Activated CD8-positive, alpha-beta T cell treated with anti-CD3 and anti-CD28 coated beads for 36 hours (primary cell): ENCODE measurements around the gene HAUS5. TPM values are rescaled to one million over a fixed set of nuclear protein-coding genes. Genes with fewer than 3 reads are reported as not detected.
A peak's percentile ranks its signal among the peaks of the same experiment; 100 is the strongest.

Experiments
- ATAC-seq: fragments of 200-7000 bp; cut with Tn5 transposase; one replicate; pipeline ENCODE4 v1.10.0; 2021; ENCODE audit warnings: mild to moderate bottlenecking, moderate library complexity
- CTCF ChIA-PET: fragments of 350-600 bp; sonication (Branson Sonifier 250); formaldehyde crosslinking; loops from one replicate; lab custom pipeline; 2021; ENCODE audit warnings: antibody characterized with exemption; lab: Charles Lee
- POLR2A ChIA-PET: fragments of 350-600 bp; sonication (Branson Sonifier 250); formaldehyde crosslinking; loops from one replicate; lab custom pipeline; 2021; ENCODE audit warnings: antibody characterized with exemption; lab: Charles Lee
- DNase-seq: peaks from one replicate; pipeline ENCODE4 v3.0.0-alpha.2; 2020
- H3K27ac Mint-ChIP-seq: one replicate; pipeline ENCODE4 v1.8.0; 2021; ENCODE audit warnings: mild to moderate bottlenecking, mixed read lengths
- H3K27me3 Mint-ChIP-seq: one replicate; pipeline ENCODE4 v1.8.0; 2021; ENCODE audit warnings: mixed read lengths
- H3K36me3 Mint-ChIP-seq: one replicate; pipeline ENCODE4 v1.8.0; 2021; ENCODE audit warnings: low read depth, mixed read lengths
- H3K4me1 Mint-ChIP-seq: one replicate; pipeline ENCODE4 v1.8.0; 2021; ENCODE audit warnings: low read depth, mixed read lengths
- H3K4me3 Mint-ChIP-seq: one replicate; pipeline ENCODE4 v1.8.0; 2021; ENCODE audit warnings: mild to moderate bottlenecking, moderate library complexity, mixed read lengths
- H3K9me3 Mint-ChIP-seq: one replicate; pipeline ENCODE4 v1.8.0; 2021; ENCODE audit warnings: mixed read lengths
- intact Hi-C: fragments of 100-400 bp; cut with micrococcal nuclease; formaldehyde crosslinking; loops from one replicate; pipeline ENCODE4 v1.10.0; 2022
- total RNA-seq, 2 experiments: library from RNA; stranded (reverse); gene quantifications; one replicate each; pipeline ENCODE4 v1.2.3, GENCODE V29; 2021
- TF ChIP-seq, protein P1 (sequence below): fragments of 200-600 bp; IDR thresholded peaks from one replicate; pipeline ENCODE4 v1.8.0; 2022; ENCODE audit warnings: antibody characterized with exemption, mild to moderate bottlenecking

HAUS5 gene
- total RNA-seq, 2 experiments from 2014 or later = 38.3 to 40.0 TPM

GRCh38 chr19:35623327-35624010, 10.9 kb downstream of the HAUS5 start:
- no peak overlapping the region for H3K27ac Mint-ChIP-seq
- no peaks in the 10 kb centered on the region for H3K27me3 Mint-ChIP-seq
- H3K36me3 Mint-ChIP-seq = peaks cover 10% of the 10 kb centered on the region
- no peak overlapping the region for H3K4me3 Mint-ChIP-seq
- ATAC-seq = no peak
- ChIA-PET POLR2A (interaction anchor here (1.0 to 2.5 kb wide), 5 partner anchors 11 to 276 kb away, joined by 3 to 11 read pairs (median 4); partner anchors contain the start of genes COX6B1, ETV2, FFAR1 and HAUS5), CTCF (interaction anchor here (0.8 kb wide), 1 partner anchor 16 kb away, joined by 3 read pairs; no protein-coding TSS in a partner anchor)
- no peak for DNase-seq
- peaks cover 4% of the 10 kb centered on the region for H3K4me1 Mint-ChIP-seq
- no peaks in the 10 kb centered on the region for H3K9me3 Mint-ChIP-seq
- TF ChIP-seq, protein P1, sequence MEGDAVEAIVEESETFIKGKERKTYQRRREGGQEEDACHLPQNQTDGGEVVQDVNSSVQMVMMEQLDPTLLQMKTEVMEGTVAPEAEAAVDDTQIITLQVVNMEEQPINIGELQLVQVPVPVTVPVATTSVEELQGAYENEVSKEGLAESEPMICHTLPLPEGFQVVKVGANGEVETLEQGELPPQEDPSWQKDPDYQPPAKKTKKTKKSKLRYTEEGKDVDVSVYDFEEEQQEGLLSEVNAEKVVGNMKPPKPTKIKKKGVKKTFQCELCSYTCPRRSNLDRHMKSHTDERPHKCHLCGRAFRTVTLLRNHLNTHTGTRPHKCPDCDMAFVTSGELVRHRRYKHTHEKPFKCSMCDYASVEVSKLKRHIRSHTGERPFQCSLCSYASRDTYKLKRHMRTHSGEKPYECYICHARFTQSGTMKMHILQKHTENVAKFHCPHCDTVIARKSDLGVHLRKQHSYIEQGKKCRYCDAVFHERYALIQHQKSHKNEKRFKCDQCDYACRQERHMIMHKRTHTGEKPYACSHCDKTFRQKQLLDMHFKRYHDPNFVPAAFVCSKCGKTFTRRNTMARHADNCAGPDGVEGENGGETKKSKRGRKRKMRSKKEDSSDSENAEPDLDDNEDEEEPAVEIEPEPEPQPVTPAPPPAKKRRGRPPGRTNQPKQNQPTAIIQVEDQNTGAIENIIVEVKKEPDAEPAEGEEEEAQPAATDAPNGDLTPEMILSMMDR = no peak
- intact Hi-C loops = no loop called here

DNA sequence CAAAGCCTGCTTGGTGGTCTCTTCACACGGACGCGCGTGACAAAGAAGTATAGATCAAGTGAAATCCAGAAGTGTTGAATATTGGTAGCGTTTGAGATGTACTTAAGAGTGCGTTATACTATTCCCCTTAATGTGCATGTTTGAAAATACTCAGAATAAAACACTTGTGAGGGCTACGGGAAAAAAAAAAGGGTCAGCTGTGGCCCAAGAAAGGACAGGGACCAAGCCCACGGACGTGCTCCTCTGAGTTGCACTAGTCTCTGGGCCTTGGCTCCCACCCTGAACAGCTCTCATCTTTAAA, 15.7 kb downstream of the HAUS5 start:
- ATAC-seq (peak; percentile 26), DNase-seq (no peak)
- POLR2A ChIA-PET = interaction anchor here (1.0 to 1.2 kb wide), 3 partner anchors 15 to 37 kb away, joined by 3 read pairs; no protein-coding TSS in a partner anchor
- peak overlapping the region; percentile 89 for H3K27ac Mint-ChIP-seq
- H3K4me1 Mint-ChIP-seq = peaks cover 16% of the 10 kb centered on the region
- peaks cover 32% of the 10 kb centered on the region for H3K36me3 Mint-ChIP-seq
- intact Hi-C loops = no loop called here
- H3K9me3 Mint-ChIP-seq = no peaks in the 10 kb centered on the region
- H3K4me3 Mint-ChIP-seq = peak overlapping the region; percentile 88
- TF ChIP-seq, protein P1 = no peak
- CTCF ChIA-PET = no interaction called here
- H3K27me3 Mint-ChIP-seq = no peaks in the 10 kb centered on the region

DNA sequence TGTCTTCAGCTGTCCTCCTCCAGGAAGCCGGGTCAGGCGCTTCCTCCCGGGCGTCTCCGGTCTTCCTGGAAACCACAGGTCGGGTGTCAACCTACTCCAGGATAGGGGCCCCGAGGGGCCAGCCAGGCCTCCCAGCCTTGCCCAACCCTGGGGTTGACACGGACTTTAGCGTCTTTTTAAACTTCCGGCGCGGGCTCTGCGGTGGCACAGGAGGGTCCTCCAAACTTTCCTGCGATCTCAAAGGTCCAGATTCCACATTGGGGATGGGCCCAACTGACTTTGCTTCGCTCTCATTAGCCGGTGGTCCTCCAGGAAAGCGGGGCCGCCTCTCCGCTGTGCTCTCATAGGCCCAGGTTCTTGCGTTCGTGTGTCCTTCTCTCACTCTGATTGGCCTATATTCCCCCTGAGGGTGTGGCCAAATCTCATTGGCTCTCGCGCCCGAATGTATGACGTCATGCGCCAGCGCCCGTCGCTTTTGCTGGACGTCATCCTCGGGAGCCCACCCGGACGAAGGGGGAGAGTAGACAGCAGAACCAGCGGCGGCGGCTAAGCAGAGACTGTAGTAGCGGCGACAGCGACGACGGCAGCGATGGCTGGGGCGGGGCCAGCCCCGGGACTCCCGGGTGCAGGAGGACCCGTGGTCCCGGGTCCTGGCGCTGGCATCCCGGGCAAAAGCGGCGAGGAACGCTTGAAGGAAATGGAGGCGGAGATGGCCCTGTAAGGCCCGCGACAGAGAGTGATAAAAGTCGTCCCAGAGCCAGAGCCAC, 16.2 kb downstream of the HAUS5 start, which contains the start of gene RBM42:
TSS of gene RBM42 (plus strand) at position 472 of the 767 bp plus-strand sequence. CDS start at position 590, 118 bp downstream.
- ATAC-seq (peak; percentile 100), DNase-seq (peak; percentile 98)
- H3K27me3 Mint-ChIP-seq = no peaks in the 10 kb centered on the region
- H3K9me3 Mint-ChIP-seq = no peaks in the 10 kb centered on the region
- TF ChIP-seq, protein P1 = no peak
- ChIA-PET CTCF (no interaction called here), POLR2A (interaction anchor here (1.0 to 1.2 kb wide), 3 partner anchors 15 to 37 kb away, joined by 3 read pairs; no protein-coding TSS in a partner anchor)
- H3K4me1 Mint-ChIP-seq = peaks cover 16% of the 10 kb centered on the region
- peak within 1 kb of the TSS; percentile 89 for H3K27ac Mint-ChIP-seq
- H3K36me3 Mint-ChIP-seq = peaks cover 30% of the 10 kb centered on the region
- intact Hi-C loops = no loop called here
- H3K4me3 Mint-ChIP-seq = peak within 1 kb of the TSS; percentile 88

DNA sequence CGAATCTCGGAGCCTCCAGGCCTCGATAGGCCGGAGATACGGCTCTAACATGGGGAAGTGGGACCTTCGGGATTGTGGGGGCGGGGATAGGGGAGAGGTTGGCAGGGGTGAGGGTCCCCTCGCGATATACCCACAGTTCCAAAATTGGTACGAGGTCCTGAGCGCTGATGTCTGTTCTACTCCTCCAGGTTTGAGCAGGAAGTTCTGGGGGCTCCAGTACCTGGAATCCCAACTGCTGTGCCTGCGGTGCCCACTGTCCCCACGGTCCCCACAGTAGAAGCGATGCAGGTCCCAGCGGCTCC, 16.7 kb downstream of the HAUS5 start:
- CTCF ChIA-PET = no interaction called here
- TF ChIP-seq, protein P1 = no peak
- Mint-ChIP-seq H3K27ac (peak overlapping the region; percentile 89), H3K4me1 (peaks cover 16% of the 10 kb centered on the region), H3K27me3 (no peaks in the 10 kb centered on the region), H3K4me3 (peak overlapping the region; percentile 88), H3K36me3 (peaks cover 30% of the 10 kb centered on the region), H3K9me3 (no peaks in the 10 kb centered on the region)
- ATAC-seq = no peak
- no peak for DNase-seq
- intact Hi-C loops = no loop called here
- POLR2A ChIA-PET = interaction anchor here (0.9 kb wide), 2 partner anchors 9 to 16 kb away, joined by 3 to 5 read pairs; partner anchors contain the start of gene HAUS5
